ENCODE measurements around the gene NT5C1B. TPM values are rescaled to one million over a fixed set of nuclear protein-coding genes. Genes with fewer than 3 reads are reported as not detected.

The NT5C1B gene
- total and polyA plus RNA-seq, 2 experiments from 2014 or later = not detected

DNA sequence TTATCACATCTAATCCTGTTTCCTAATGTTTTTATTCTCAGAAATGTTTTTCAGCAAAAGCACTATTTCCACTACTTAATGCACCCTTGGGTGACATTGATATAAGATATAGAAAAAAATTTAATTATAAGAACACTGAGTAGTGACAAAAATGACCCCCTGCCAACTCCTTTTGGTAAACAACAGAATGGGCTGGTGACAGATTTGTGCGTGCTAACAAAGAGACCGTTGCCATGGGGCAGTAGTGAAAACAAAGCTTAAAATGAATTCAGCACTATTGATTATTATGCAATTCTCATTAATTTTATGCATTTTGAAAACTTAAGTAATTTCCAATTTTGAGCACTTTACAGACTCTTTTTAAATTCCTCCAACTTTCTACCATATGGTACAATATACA is 62.0 kb downstream of the NT5C1B start:
- no peak overlapping the region for H3K27ac Mint-ChIP-seq
- H4K20me1 ChIP-seq (replicated peaks; ENCODE audit: insufficient read depth) = no peaks in the 10 kb centered on the region
- H3K4me1 ChIP-seq (ENCODE audit: insufficient read depth) = no peaks in the 10 kb centered on the region
- no peak for DNase-seq (ENCODE audit: low spot score)
- H3K4me2 ChIP-seq = no peak overlapping the region
- no peak for ATAC-seq
- peaks cover 5% of the 10 kb centered on the region; the same call in 2 of the 3 replicates for H3K4me1 Mint-ChIP-seq
- H2AFZ ChIP-seq = no peak overlapping the region
- H3K9me2 ChIP-seq (ENCODE audit: insufficient read depth) = no peaks in the 10 kb centered on the region
- H3K27ac ChIP-seq (ENCODE audit: low read depth) = no peak overlapping the region
- H3K4me3 ChIP-seq = no peak overlapping the region
- H3K36me3 Mint-ChIP-seq (ENCODE audit: low read depth) = no peaks in the 10 kb centered on the region
- no peaks in the 10 kb centered on the region for H3K27me3 ChIP-seq (ENCODE audit: insufficient read depth)
- no peaks in the 10 kb centered on the region for H3F3A ChIP-seq (replicated peaks; ENCODE audit: low read depth)
- H3K4me3 Mint-ChIP-seq = no peak overlapping the region
- TF ChIP-seq ZNF331 (CRISPR knock-in tag; IDR thresholded peaks at IDR 0.05; ENCODE audit: low read depth) (no peak), ZNF462 (CRISPR knock-in tag; IDR thresholded peaks at IDR 0.05) (no peak)
- H3K9me3 Mint-ChIP-seq = no peaks in the 10 kb centered on the region
- H3K79me2 ChIP-seq (replicated peaks; ENCODE audit: insufficient read depth) = no peaks in the 10 kb centered on the region
- H3K36me3 ChIP-seq (ENCODE audit: insufficient read depth) = no peaks in the 10 kb centered on the region
- H3K27me3 Mint-ChIP-seq (ENCODE audit: insufficient read depth, low read depth, poor library complexity) = no peaks in the 10 kb centered on the region

GRCh38 chr2:18526429-18526828 is 62.9 kb downstream of the NT5C1B start:
- H3K4me1 ChIP-seq (ENCODE audit: insufficient read depth) = no peaks in the 10 kb centered on the region
- DNase-seq (ENCODE audit: low spot score) (no peak), ATAC-seq (no peak; the same call in 2 of the 3 replicates)
- no peaks in the 10 kb centered on the region for H3K79me2 ChIP-seq (replicated peaks; ENCODE audit: insufficient read depth)
- H3K9me3 Mint-ChIP-seq = no peaks in the 10 kb centered on the region
- no peaks in the 10 kb centered on the region for H4K20me1 ChIP-seq (replicated peaks; ENCODE audit: insufficient read depth)
- no peaks in the 10 kb centered on the region for H3K36me3 Mint-ChIP-seq (ENCODE audit: low read depth)
- no peak overlapping the region for H3K4me3 ChIP-seq
- H3K36me3 ChIP-seq (ENCODE audit: insufficient read depth) = no peaks in the 10 kb centered on the region
- no peaks in the 10 kb centered on the region for H3K27me3 ChIP-seq (ENCODE audit: insufficient read depth)
- H2AFZ ChIP-seq = no peak overlapping the region
- peaks cover 5% of the 10 kb centered on the region; the same call in 2 of the 3 replicates for H3K4me1 Mint-ChIP-seq
- no peaks in the 10 kb centered on the region for H3K9me2 ChIP-seq (ENCODE audit: insufficient read depth)
- no peak overlapping the region for H3K4me3 Mint-ChIP-seq
- no peaks in the 10 kb centered on the region for H3K27me3 Mint-ChIP-seq (ENCODE audit: insufficient read depth, low read depth, poor library complexity)
- H3K27ac Mint-ChIP-seq = no peak overlapping the region
- no peak overlapping the region for H3K27ac ChIP-seq (ENCODE audit: low read depth)
- no peaks in the 10 kb centered on the region for H3F3A ChIP-seq (replicated peaks; ENCODE audit: low read depth)
- H3K4me2 ChIP-seq = no peak overlapping the region
- TF ChIP-seq STAT1 (IDR thresholded peaks at IDR 0.05; ENCODE audit: unreplicated experiment) = no peak
- no peak for TF ChIP-seq ZNF331 (CRISPR knock-in tag; IDR thresholded peaks at IDR 0.05; ENCODE audit: low read depth)
- no peak for TF ChIP-seq ZNF114 (CRISPR knock-in tag; IDR thresholded peaks at IDR 0.05)
- TF ChIP-seq CREB1 (CRISPR knock-in tag; IDR thresholded peaks at IDR 0.05; ENCODE audit: low read depth) = no peak
- no peak for TF ChIP-seq CTCF (conservative IDR thresholded peaks at IDR 0.05; ENCODE audit: low read depth in 2 of 2)
- TF ChIP-seq, protein P1, sequence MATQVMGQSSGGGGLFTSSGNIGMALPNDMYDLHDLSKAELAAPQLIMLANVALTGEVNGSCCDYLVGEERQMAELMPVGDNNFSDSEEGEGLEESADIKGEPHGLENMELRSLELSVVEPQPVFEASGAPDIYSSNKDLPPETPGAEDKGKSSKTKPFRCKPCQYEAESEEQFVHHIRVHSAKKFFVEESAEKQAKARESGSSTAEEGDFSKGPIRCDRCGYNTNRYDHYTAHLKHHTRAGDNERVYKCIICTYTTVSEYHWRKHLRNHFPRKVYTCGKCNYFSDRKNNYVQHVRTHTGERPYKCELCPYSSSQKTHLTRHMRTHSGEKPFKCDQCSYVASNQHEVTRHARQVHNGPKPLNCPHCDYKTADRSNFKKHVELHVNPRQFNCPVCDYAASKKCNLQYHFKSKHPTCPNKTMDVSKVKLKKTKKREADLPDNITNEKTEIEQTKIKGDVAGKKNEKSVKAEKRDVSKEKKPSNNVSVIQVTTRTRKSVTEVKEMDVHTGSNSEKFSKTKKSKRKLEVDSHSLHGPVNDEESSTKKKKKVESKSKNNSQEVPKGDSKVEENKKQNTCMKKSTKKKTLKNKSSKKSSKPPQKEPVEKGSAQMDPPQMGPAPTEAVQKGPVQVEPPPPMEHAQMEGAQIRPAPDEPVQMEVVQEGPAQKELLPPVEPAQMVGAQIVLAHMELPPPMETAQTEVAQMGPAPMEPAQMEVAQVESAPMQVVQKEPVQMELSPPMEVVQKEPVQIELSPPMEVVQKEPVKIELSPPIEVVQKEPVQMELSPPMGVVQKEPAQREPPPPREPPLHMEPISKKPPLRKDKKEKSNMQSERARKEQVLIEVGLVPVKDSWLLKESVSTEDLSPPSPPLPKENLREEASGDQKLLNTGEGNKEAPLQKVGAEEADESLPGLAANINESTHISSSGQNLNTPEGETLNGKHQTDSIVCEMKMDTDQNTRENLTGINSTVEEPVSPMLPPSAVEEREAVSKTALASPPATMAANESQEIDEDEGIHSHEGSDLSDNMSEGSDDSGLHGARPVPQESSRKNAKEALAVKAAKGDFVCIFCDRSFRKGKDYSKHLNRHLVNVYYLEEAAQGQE (IDR thresholded peaks at IDR 0.05; ENCODE audit: unreplicated experiment) = no peak
- TF ChIP-seq JUNB (IDR thresholded peaks at IDR 0.05; ENCODE audit: unreplicated experiment) = no peak
- TF ChIP-seq, protein P2, sequence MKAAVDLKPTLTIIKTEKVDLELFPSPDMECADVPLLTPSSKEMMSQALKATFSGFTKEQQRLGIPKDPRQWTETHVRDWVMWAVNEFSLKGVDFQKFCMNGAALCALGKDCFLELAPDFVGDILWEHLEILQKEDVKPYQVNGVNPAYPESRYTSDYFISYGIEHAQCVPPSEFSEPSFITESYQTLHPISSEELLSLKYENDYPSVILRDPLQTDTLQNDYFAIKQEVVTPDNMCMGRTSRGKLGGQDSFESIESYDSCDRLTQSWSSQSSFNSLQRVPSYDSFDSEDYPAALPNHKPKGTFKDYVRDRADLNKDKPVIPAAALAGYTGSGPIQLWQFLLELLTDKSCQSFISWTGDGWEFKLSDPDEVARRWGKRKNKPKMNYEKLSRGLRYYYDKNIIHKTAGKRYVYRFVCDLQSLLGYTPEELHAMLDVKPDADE (IDR thresholded peaks at IDR 0.05) = no peak
- no peak for TF ChIP-seq EZH2phosphoT487 (IDR thresholded peaks at IDR 0.05; ENCODE audit: unreplicated experiment)
